Caki2 (cell line): ENCODE results near the gene SDHAF3. TPM values are rescaled to one million over a fixed set of nuclear protein-coding genes. Genes with fewer than 3 reads are reported as not detected.
"Not testable (repeated sequence)": the region's sequence is repeated elsewhere in the genome, so short reads cannot be mapped to it uniquely, and the experiment has no call there.

Source experiments
- DNase-seq: peaks from one replicate; pipeline ENCODE4 v3.0.0-alpha.2; 2015; ENCODE audit warnings: low read depth
- in situ Hi-C: cut with HindIII; loops from 2 replicates; pipeline ENCODE4 v1.10.0; 2016; ENCODE audit warnings: low sequenced_read_pairs, low pct_unique_long_range_greater_than_20kb, mixed read lengths
- total RNA-seq: library from RNA; depleted of rRNA; stranded (reverse); fragments of >200 nt; shearing (Covaris generic); gene quantifications from 2 replicates; pipeline ENCODE4 v1.2.3, GENCODE V29; 2014; ENCODE audit warnings: low replicate concordance; rRNA removed

Gene SDHAF3
- 20.5 and 25.8 TPM in 2 replicates for total RNA-seq

DNA sequence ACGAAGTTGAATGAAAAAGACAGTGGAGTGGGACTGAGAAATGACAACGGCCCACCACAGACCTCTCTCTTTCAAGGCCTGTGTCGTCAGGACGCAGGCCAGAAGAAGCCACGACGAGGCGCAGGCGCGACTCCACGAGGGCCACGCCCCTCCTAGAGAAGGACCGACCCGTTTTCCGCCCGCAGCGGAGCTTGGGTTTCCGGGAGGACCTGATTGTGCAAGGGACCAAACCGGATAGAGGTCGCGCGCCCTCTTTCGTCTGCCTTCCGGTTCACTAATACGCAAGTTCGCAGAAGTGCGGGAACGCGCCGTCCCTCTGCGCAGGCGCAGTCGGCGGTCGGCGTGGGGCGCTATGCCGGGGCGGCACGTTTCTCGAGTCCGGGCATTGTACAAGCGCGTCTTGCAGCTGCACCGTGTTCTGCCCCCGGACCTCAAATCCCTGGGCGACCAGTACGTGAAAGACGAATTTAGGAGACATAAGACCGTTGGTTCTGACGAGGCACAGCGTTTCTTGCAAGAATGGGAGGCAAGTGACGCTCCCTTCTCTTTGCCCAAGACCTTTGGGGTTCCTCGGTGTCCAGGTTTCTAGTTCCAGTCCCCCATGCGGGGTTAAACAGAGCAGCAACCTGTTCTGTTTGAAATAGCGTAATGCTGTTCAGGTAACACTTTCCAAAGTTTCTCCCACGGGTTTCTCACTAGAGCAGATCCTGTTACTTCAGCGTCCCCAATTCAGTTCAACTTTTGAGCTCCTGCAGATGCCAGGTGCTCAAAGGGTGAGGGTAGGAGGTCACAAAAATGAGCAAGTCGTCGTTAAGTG is at the start of gene SDHAF3:
TSS of gene SDHAF3 (plus strand) at position 327 of the 817 bp plus-strand sequence. CDS start at position 353, 26 bp downstream.
- peak; percentile 96 for DNase-seq
- in situ Hi-C loops: no loop called here

GRCh38 chr7:97072025-97072424 is 45.5 kb upstream of the SDHAF3 start:
- in situ Hi-C loops: not testable (repeated sequence)

DNA sequence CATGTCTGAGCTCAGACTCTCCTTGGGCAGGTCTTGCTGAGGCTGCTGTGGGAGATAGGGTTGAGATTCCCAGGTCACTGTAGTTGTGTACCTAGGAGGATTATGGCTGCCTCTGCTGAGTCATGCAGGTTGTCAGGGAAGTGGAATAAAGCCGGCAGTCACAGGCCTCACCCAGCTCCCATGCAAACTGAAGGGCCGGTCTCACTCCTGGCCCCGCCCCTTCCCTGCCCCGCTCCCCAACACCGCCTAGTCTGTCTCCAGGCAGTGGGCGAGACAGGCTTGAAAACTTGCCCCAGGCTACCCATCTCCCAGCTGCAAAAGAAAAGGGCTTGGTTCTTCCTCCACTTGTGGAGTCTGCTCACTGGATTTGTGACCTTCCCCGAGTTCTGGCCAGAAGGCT is 41.6 kb upstream of the SDHAF3 start:
- in situ Hi-C loops: no loop called here
- no peak for DNase-seq

More at GRCh38 chr7:97072025-97072424, 45.5 kb upstream of the SDHAF3 start:
- DNase-seq: not testable (repeated sequence)

GRCh38 chr7:97078023-97078969 is 39.2 kb upstream of the SDHAF3 start:
- in situ Hi-C loops: no loop called here

DNA sequence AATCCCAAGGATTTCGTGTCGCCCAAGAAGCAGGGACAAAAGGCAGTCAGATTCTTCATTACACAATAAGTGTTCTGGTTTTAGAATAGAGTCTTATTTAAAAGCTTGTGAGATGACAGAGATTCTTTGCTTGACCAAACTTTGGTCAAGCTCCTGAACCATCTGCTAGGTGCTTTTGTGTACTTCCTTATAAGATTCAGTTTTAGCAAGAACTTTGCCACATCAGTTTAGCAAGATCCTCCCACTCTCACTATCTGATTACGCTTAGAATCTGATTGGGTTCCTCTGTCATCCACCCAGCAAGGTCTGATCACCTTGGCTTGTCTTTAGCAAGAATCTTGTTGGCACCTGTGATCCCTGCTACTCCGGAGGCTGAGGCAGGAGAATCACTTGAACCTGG is 38.2 kb upstream of the SDHAF3 start:
- in situ Hi-C loops: no loop called here
- DNase-seq: no peak

More at GRCh38 chr7:97078023-97078969, 39.2 kb upstream of the SDHAF3 start:
- no peak for DNase-seq

- in situ Hi-C loops: no loop called here
Measured at GRCh38 chr7:97081521-97082300, 35.8 kb upstream of the SDHAF3 start.

GRCh38 chr7:97088364-97088763 is 29.1 kb upstream of the SDHAF3 start:
- in situ Hi-C loops: no loop called here
- DNase-seq: no peak

More at GRCh38 chr7:97081521-97082300, 35.8 kb upstream of the SDHAF3 start:
- DNase-seq: no peak

- in situ Hi-C loops: no loop called here
- DNase-seq: no peak
Measured at GRCh38 chr7:97089771-97090170, 27.7 kb upstream of the SDHAF3 start.

GRCh38 chr7:97090761-97091353 is 26.6 kb upstream of the SDHAF3 start:
- in situ Hi-C loops: no loop called here
- no peak for DNase-seq

DNA sequence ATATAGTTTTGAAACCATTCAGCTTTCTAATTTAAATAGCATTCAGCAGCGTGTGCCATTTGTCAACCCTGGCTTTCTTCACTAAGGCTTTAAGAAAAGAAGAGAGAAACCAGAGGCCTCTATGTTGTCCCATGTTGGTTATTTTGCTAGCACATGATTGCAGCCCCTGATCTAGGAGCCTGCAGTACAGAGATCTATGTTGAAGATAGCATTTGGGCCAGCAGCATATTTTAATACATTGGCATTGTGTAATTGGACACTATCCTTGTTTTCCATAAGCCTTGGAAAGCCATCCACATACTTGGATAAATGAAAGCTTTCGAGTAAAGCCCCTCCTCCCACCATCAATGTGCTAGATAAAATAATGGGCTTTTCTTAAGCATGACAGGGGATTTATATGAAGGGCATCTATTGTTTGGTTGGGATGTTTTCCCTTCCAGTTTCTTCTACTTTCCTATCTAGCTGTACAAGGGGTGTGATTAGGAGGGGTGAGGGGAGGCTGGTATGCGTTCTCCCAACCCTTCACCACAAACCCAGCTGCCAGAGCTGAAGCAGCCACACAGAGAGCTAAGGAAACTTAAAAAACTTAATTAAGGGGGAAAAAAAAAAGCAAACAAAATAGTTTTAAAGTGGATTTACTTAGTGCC is 23.1 kb upstream of the SDHAF3 start:
- in situ Hi-C loops: no loop called here
- DNase-seq: no peak

DNA sequence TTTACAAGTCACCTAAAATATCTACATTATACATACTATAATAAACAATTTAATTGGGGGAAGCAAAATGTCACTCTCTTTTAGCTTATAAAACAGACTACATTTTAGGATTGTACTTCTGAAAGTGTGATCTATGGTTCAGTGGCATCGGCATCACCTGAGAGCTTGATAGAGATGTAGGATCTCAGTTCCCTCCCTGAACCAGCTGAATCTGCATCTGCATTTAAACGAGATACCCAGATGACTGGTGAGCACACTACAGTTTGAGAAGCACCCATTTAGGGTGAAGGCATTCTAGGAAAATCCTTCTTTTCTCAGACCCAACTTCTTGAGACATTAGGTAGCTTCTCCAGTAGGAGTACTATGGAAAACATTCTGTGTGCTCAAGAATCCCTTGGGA is 21.5 kb upstream of the SDHAF3 start:
- in situ Hi-C loops: no loop called here
- no peak for DNase-seq

- no peak for DNase-seq
- in situ Hi-C loops: no loop called here
Measured at GRCh38 chr7:97096661-97097060, 20.8 kb upstream of the SDHAF3 start.

GRCh38 chr7:97104719-97105238 is 12.7 kb upstream of the SDHAF3 start:
- in situ Hi-C loops: no loop called here
- peak; percentile 42 for DNase-seq

- no peak for DNase-seq
- in situ Hi-C loops: no loop called here
Measured at GRCh38 chr7:97107192-97107800, 10.2 kb upstream of the SDHAF3 start.

- no peak for DNase-seq
- in situ Hi-C loops: no loop called here
Measured at GRCh38 chr7:97116308-97116707, 1.2 kb upstream of the SDHAF3 start.

DNA sequence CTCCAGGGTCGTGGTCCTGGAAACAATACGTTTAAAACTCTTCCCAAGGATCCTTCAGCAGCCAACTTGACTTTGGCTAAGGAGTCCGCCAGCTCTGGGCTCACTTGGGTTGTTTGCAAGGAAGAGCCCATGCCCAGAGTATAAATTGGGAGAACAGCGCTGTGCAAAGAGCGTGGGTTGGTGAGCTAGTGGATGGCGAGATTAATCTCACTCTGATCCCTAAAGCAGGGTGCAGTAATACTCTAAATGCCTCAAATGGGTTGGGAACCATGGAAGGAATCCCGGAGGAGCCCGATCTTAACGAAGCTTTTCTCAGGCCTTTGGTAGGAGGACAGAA is 495 bp upstream of the SDHAF3 start:
- DNase-seq: no peak
- in situ Hi-C loops: no loop called here
